DMS153 treated with DMSO at 0.1 percent for 48 hours (cell line): ENCODE data around the gene MRAS.

Experiments
- DNase-seq: peaks from one replicate; lab custom pipeline; 2025; ENCODE audit not compliant: unreplicated experiment; lab: John Stamatoyannopoulos, UW

Gene MRAS

DNA sequence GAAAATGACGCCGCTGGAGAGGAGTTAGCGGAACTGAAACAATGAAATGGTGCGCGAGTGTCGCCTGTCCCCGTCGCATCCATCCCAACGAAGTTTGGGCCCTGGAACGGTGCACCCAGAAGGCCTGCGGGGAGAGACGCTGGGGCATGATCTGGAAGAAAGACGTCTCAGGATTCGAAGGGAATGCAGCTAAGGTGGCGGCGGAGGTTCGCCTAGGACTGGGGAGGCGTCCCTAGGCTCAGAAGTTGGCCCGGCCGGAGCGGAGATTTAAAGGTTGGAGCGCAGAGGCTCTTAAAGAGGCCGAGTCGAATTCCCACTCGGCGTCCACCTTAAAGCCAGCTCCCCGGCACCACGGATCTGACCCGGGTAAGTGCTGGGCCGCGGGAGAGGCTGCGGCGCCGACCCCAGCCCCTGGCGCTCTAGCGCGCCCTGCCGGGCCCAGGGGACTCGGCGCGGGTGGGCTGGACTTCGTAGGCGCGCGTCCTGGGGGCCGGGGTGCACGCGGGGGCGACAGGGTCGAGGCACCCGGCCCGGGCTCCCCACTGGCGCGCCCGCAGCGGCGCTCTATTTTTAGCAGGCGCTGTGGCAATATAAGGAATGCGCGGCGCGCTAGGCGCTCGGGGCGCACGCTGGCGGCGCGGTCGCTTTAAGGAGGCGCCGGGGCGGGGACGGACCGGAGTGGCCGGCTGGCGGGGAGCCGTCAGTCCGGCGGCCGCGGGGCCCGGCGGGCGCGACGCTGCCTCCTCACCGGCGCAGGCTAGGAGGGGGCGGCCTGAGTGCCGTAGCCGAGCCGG, at the start of gene MRAS:
Gene MRAS (plus strand): TSS at position 620 of the 794 bp plus-strand sequence. CDS start 24,305 bp downstream, outside the sequence.
- DNase-seq: peak; percentile 15

- no peak for DNase-seq
Observed at GRCh38 chr3:138300647-138301046, 47.7 kb upstream of the MRAS start.

DNA sequence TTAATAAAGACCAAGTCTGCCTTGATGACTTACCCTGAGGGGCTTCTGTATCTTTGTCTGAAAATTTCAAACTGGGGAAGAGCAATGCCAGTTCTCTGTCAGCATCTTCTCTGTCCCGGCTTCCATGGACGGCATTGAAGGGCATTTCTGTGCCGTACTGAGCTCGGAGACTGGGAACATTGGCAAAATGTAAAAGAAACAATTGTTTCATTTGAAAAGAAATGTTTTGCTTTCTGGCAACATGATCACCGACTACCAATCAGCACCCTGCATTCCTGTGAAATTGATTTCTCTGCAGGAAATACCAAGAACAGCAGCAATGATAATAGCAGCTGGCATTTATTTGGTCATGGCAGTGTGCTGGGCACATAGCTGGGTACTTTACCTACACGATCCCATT, 44.9 kb upstream of the MRAS start:
- DNase-seq: no peak

DNA sequence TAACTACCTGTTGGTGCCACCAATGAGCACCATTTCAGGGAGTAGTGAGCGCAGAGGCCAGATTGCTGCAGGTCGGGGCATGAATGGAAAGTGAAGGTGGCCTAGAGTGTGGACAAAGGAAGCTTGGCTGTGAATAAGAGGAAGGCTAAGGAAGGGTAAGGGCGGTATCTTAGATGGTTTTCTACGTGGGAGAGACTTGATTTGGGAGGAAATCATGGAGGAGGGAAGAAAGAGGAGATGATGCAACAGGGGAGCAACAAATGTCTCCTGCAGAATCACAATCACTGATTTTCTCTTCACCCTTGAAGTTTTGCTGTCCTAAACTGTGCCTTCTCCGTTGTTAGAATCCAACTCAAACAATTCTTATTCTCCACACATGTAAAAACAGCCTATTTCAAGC, 40.5 kb upstream of the MRAS start:
- DNase-seq: no peak

DNA sequence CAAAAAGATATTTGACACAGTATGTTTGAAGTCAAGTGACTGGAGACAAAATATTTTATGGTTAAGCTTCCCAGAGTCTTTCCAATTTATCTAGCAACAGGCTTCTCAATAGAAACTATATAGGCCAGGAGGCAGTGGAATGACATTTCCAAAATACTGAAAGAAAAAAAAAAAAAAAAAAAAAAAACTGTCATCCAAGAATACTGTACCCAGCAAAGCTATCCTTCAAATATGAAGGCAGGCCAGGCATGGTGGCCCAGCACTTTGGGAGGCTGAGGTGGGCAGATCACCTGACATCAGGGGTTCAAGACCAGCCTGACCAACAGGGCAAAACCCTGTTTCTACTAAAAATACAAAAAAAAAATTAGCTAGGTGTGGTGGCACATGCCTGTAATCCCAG, 39.6 kb upstream of the MRAS start:
- no peak for DNase-seq

- DNase-seq: no peak
Observed at GRCh38 chr3:138310494-138310893, 37.9 kb upstream of the MRAS start.

DNA sequence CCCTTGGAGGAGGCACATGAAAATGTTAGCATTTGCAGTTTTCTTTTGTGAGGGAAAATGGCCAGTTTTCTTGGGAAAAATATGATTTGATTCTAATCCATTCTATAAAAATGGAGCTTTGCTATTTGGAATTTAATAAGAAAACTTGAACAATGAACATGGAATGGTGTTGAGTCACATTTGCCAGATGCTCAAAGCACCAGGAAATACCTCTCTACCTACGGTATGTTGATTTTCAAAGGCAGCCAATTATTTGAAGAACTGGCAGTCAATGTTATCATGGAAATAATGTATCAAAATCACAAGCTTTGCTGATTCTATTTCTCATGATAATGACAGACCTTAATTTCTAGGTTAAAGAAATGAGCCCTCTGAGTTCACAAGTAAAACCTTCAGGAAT, 33.6 kb upstream of the MRAS start:
- no peak for DNase-seq

GRCh38 chr3:138317687-138318086, 30.7 kb upstream of the MRAS start:
- DNase-seq: no peak

- no peak for DNase-seq
Observed at GRCh38 chr3:138323971-138324370, 24.4 kb upstream of the MRAS start.

DNA sequence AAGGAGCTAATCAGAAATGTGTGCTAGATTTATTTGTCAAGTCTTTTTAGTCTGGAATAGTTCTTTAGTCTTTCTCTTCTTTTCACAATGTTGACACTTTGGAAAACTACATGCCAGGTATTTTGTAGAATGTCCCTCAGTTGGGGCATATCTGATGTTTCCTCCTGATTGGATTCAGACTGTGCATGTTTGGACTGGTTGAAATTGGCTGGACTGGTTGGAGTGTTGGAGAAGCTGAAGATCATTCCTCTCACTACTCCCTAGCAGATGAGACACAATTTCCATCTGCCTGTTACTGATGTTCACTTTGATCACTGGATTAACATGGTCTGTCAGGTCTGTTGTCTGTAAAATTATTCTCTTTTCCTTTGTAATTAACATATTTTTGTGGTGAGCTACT, 22.4 kb upstream of the MRAS start:
- no peak for DNase-seq

DNA sequence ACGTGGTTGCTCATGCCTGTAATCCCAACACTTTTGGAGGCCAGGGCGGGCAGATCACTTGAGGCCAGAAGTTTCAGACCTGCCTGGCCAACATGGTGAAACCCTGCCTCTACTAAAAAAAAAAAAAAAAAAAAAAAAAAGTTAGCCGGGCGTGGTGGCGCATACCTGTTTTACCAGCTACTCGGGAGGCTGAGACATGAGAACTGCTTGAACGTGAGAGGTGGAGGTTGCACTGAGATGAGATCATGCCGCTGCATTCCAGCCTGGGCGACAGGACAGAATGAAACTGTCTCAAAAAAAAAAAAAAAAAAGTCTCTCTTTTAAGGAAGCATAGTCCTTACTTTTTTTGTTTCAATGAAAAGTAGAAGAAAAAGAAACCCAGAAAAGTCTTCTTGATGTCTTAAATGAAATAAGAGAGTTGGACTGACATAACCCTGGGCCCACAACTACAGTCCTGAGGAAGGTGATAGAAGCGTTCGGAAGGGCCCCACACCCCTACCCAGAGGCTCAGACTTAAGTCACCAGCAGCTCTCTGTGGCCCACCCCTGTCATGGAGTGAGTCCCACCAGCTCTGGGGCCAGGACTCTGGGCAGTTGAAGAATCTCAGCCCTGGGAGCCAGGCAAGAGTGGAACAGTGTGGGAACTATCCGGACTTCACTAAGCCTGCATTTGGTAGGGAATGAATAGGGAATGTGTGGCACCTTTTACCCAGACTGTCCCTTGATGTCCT, 21.3 kb upstream of the MRAS start:
- no peak for DNase-seq

DNA sequence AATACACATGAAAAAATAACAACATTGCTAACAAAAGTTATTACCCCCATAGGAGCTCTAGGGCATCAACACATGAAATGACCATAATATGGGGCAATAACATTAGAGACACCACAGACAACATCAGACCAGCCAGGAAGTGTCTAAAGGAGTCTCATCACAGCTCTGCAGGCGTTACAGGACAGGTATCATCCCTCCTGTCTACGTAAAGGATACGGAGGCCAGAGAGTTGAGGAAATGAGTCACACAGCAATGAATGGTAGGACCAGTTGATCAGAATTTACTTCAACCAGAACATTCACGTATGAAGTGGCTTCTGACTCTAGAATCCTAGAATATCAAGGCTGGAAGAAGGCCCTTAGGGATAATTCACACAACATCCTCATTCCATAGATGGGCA, 20.5 kb upstream of the MRAS start:
- DNase-seq: no peak

GRCh38 chr3:138328341-138328740, 20.0 kb upstream of the MRAS start:
- DNase-seq: no peak

DNA sequence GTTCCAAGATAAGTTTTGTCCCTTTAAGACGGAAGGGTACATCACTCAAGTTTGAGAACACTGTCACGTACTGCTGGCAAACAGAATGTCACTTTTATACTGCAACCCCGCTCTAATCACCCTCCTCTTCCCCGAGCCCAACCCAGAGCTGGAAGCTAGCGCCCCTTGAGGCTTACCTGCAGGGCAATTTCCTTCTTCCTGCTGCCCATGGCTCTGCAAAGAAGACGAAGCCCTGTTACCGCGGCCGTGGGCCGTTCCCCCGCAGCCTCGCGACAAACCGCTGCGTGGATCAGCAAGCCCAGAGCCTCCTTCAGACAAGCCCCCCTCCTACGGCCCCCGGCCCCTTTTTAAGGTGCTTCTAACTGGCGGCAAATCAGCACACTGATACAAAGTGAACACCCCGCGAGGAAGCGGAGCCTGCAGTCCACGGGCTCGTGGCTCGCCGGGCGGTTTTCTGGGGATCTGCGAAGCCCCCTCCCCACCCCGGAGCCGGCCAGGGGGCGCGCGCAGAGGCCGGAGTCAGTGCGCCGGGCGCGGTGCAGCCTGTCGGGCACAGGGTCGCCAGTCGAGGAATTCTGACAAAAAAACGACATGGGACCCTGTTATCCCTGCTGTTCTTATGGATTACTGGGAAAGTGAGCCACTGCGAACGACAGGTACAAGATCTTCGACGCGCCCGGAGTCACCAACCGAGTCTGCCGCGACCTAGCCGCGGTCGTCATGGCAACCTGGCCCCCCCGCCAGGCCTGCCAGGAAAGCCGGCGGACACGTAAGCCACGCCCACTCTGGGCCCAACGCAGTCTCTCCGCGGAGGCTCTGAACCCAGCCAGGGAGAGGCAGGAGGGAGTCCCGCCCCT, 19.0 kb upstream of the MRAS start, which contains the start of gene NME9:
Gene NME9 (minus strand): TSS at position 725 of the 857 bp plus-strand sequence. CDS start 516 bp downstream, at position 209.
- peak; percentile 83 for DNase-seq

GRCh38 chr3:138329984-138330293, 18.4 kb upstream of the MRAS start:
- no peak for DNase-seq

- DNase-seq: no peak
Observed at GRCh38 chr3:138331143-138331894, 17.1 kb upstream of the MRAS start.

DNA sequence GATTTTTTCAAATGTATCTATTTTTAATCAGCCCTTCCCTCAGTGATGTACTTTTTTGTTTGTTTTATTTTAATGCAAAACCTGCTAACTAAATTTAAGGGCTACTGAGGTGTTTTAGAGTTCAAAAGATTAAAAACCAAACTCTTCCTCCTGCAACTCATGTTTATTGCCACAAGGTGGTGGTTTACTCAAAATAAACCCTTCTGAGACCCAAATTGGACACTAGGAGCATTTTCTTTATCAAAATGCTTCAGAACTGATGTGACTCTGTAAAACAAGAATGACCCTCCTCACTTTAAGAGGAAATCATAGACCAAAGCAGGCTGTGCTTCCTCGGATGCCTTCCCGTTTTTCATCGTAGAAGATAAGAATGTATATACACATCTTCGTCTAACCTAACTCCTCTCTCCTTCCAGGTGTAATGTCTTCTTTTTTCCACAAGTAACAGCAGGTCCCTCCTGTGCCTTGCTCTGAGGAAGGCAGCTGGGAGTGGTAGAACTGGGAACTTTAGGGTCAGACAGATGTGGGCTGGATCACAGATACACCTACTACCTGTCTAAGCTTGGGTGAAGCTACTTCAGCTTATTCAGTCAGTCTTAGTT, 15.8 kb upstream of the MRAS start:
- no peak for DNase-seq

- DNase-seq: no peak
Observed at GRCh38 chr3:138334608-138335007, 13.8 kb upstream of the MRAS start.

DNA sequence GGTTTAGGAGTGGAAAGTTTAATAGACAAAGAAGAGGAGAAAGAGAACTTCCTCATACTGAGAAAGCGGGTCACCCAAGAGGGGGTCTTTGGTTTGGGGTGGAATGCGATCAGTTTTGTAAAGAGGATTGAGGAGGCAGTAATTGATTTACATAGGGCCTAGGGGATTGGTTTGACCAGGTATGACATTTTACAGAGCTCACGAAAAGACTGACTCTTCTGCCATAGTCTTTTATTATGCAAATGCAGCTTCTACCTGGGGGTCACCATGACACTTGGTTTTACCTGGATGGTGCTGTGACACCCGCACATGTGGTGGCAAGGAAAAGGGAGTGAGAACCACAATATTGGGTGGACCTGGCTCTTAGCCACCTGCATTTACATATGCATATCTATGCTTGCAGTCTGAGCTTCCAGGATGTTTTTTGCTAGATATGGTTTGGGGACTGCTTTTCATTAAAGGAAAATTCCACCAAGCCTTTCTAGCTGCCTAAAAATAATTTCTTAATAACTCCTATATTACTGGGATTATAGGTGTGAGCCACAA, 11.9 kb upstream of the MRAS start:
- DNase-seq: no peak

GRCh38 chr3:138338244-138338643, 10.1 kb upstream of the MRAS start:
- no peak for DNase-seq
